Smooth muscle cell (in vitro differentiated cells): ENCODE data around the gene PTMS. TPM values are rescaled to one million over a fixed set of nuclear protein-coding genes. Genes with fewer than 3 reads are reported as not detected.

Experiments used
- DNase-seq: peaks from one replicate; lab custom pipeline; 2025; ENCODE audit not compliant: unreplicated experiment; lab: John Stamatoyannopoulos, UW
- H2AFZ ChIP-seq: fragments of 200-600 bp; sonication (generic); 2 replicates; pipeline ENCODE4 v1.6.0; 2016; ENCODE audit warnings: antibody characterized with exemption, low read depth, mild to moderate bottlenecking
- H3F3A ChIP-seq: fragments of 200-600 bp; sonication (generic); 2 replicates; pipeline ENCODE4 v1.6.0; 2017; ENCODE audit warnings: antibody characterized with exemption, low read depth
- H3K27ac ChIP-seq: fragments of 200-600 bp; sonication (generic); 2 replicates; pipeline ENCODE4 v1.5.1; 2016; ENCODE audit warnings: low read depth, mild to moderate bottlenecking
- H3K27me3 ChIP-seq: fragments of 200-600 bp; sonication (generic); 2 replicates; pipeline ENCODE4 v1.6.1; 2016; ENCODE audit warnings: low read depth, mild to moderate bottlenecking
- H3K36me3 ChIP-seq: fragments of 200-600 bp; sonication (generic); 2 replicates; pipeline ENCODE4 v1.5.1; 2016; ENCODE audit warnings: low read depth
- H3K4me1 ChIP-seq: fragments of 200-600 bp; sonication (generic); 2 replicates; pipeline ENCODE4 v1.5.1; 2016; ENCODE audit warnings: low read depth
- H3K4me2 ChIP-seq: fragments of 200-600 bp; sonication (generic); 2 replicates; pipeline ENCODE4 v1.6.0; 2016; ENCODE audit warnings: mild to moderate bottlenecking
- H3K4me3 ChIP-seq: fragments of 200-600 bp; sonication (generic); 2 replicates; pipeline ENCODE4 v1.5.1; 2016; ENCODE audit warnings: mild to moderate bottlenecking
- H3K79me2 ChIP-seq: fragments of 200-600 bp; sonication (generic); 2 replicates; pipeline ENCODE4 v1.6.0; 2016; ENCODE audit warnings: low read depth, mild to moderate bottlenecking
- H3K9ac ChIP-seq: fragments of 200-600 bp; sonication (generic); 2 replicates; pipeline ENCODE4 v1.6.0; 2016; ENCODE audit warnings: low read depth
- H3K9me3 ChIP-seq: fragments of 200-600 bp; sonication (generic); replicated peaks from 2 replicates; pipeline ENCODE4 v1.5.1; 2016; ENCODE audit warnings: low read depth
- H4K20me1 ChIP-seq: fragments of 200-600 bp; sonication (generic); 2 replicates; pipeline ENCODE4 v1.6.0; 2016; ENCODE audit warnings: low read depth
- CTCF ChIP-seq: fragments of 200-600 bp; sonication (generic); IDR thresholded peaks from 2 replicates; pipeline ENCODE4 v1.5.1; 2017; ENCODE audit warnings: borderline replicate concordance, mild to moderate bottlenecking, antibody characterized with exemption; ENCODE audit not compliant: insufficient read depth, poor library complexity, severe bottlenecking
- WGBS: methylation state at CpG from one replicate; pipeline ENCODE4 v1.1.7; 2016; ENCODE audit warnings: low lambda C conversion rate; 5-methylcytosine and 5-hydroxymethylcytosine counted together
- polyA plus RNA-seq: library from polyadenylated mRNA; unstranded; fragments of >200 nt; fragmentation: Nextera tagmentation; extraction: Ambion mirVana; gene quantifications from 2 replicates; pipeline ENCODE4 v1.2.1, GENCODE V29; 2016
- total RNA-seq: library from RNA; depleted of rRNA; stranded (reverse); fragments of >200 nt; gene quantifications from 2 replicates; pipeline ENCODE4 v1.2.3, GENCODE V29; 2014

The PTMS gene
- total and polyA plus RNA-seq, 2 experiments from 2014 or later, result 115 to 379 TPM

DNA sequence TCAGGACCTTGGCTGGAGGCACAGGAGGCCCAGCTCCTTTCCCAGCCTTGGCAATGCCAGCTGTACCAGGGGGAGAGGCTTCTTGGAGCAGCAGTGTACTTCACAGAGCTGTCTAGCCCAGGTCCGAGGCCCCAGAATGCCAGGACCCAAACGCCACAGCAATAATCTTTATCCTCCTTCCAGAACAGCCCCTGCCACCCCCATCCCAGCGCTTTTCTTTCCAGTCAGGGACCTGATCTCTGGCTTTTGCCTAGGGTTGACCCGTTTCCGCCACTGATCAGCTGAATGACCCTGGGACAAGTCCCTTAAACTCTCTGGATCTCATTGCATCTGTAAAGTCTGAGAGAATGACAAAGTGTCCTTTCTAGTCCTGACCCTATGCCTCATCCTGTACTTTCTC lies 11.2 kb downstream of the PTMS start:
- H3F3A ChIP-seq, result no peaks in the 10 kb centered on the region
- H3K79me2 ChIP-seq, result no peaks in the 10 kb centered on the region
- no peak overlapping the region for H3K4me3 ChIP-seq
- no peaks in the 10 kb centered on the region for H3K36me3 ChIP-seq
- H2AFZ ChIP-seq, result no peak overlapping the region
- no peak for DNase-seq
- no peaks in the 10 kb centered on the region for H3K9me3 ChIP-seq
- no peak overlapping the region for H3K27ac ChIP-seq
- H3K4me1 ChIP-seq, result peaks cover 35% of the 10 kb centered on the region
- TF ChIP-seq CTCF, result no peak
- 94% methylated on average over 5 of the region's 5 CpGs for WGBS
- H3K4me2 ChIP-seq, result no peak overlapping the region
- H3K27me3 ChIP-seq, result peaks cover 7% of the 10 kb centered on the region
- H4K20me1 ChIP-seq, result no peaks in the 10 kb centered on the region
- no peak overlapping the region for H3K9ac ChIP-seq

GRCh38 chr12:6778217-6778573 lies 12.0 kb downstream of the PTMS start:
- H3K27me3 ChIP-seq, result peaks cover 4% of the 10 kb centered on the region
- H4K20me1 ChIP-seq, result no peaks in the 10 kb centered on the region
- peak overlapping the region; percentile 53 for H3K4me3 ChIP-seq
- no peak overlapping the region for H3K27ac ChIP-seq
- no peak overlapping the region for H3K9ac ChIP-seq
- DNase-seq, result no peak
- H3K9me3 ChIP-seq, result no peaks in the 10 kb centered on the region
- H3K79me2 ChIP-seq, result no peaks in the 10 kb centered on the region
- H2AFZ ChIP-seq, result peak overlapping the region; percentile 41
- WGBS, result 29% methylated on average over 14 of the region's 14 CpGs
- peaks cover 27% of the 10 kb centered on the region for H3K4me1 ChIP-seq
- H3K4me2 ChIP-seq, result peak overlapping the region; percentile 89
- H3F3A ChIP-seq, result no peaks in the 10 kb centered on the region
- no peak for TF ChIP-seq CTCF
- no peaks in the 10 kb centered on the region for H3K36me3 ChIP-seq

GRCh38 chr12:6778574-6779550 lies 12.7 kb downstream of the PTMS start:
- Histone ChIP-seq H3K27me3 (no peaks in the 10 kb centered on the region), H3K4me1 (peaks cover 21% of the 10 kb centered on the region)
- DNase-seq, result peak; percentile 83

More at GRCh38 chr12:6778574-6779550, 12.7 kb downstream of the PTMS start:
- peak overlapping the region; percentile 41 for H2AFZ ChIP-seq
- no peaks in the 10 kb centered on the region for H3F3A ChIP-seq
- no peaks in the 10 kb centered on the region for H3K9me3 ChIP-seq
- peak overlapping the region; percentile 53 for H3K4me3 ChIP-seq
- no peaks in the 10 kb centered on the region for H3K36me3 ChIP-seq
- H3K4me2 ChIP-seq, result peak overlapping the region; percentile 89
- H3K9ac ChIP-seq, result no peak overlapping the region
- H3K27ac ChIP-seq, result no peak overlapping the region
- TF ChIP-seq CTCF, result peak; percentile 88
- H3K79me2 ChIP-seq, result no peaks in the 10 kb centered on the region
- no peaks in the 10 kb centered on the region for H4K20me1 ChIP-seq
- 10% methylated on average over 30 of the region's 35 CpGs for WGBS
